HG03571 (cell line): Measurements from ENCODE around the gene FLNC.

Experiments
- ATAC-seq: cut with Tn5 transposase; IDR thresholded peaks from one replicate; pipeline ENCODE4 v1.9.1; 2021; ENCODE audit not compliant: unreplicated experiment

Gene FLNC

DNA sequence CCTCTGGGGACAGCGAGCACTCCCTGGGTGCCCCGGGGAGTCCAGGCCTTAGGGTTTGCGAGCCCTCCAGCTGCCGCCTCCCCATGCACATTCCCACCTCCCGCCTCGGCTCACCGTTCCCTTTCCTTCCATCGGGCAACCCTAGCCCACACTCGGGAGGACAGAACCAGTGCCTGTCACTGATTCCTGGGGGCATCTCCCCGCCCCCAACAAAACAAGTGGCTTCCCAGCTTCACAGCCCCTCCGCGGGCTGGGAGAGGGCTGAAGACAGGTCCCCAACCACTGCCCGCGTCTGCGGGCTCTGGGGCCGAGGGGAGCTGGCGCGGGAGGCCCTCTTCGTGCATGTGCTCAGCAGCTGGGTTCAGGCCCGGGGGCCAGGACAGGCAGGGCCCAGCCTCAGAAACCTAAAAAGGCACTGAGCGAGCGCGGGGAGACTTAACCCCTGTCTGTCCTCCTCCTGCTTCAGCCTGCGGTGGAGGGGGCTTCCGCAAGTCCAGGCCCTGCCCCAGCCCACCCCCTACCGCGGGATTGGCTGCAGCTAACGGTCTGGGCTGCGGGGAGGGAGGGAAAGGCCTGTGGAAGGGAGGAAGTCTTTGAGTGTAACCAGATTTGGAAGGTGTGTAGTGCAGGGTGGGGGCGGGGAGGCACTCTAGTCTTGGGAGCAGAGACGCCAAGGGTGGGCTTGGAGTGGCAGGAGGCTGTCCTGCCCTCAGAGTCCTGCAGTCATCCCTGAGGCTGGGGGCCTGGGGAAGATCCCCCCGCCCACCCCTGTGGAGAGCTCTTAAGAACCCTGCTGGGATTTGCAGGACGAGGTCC, 1.2 kb downstream of the FLNC start:
- no peak for ATAC-seq

- no peak for ATAC-seq
Measured at GRCh38 chr7:128831994-128832879, 2.0 kb downstream of the FLNC start.

GRCh38 chr7:128832880-128833147, 2.6 kb downstream of the FLNC start:
- ATAC-seq: no peak

- ATAC-seq: no peak
Measured at GRCh38 chr7:128833148-128833945, 3.1 kb downstream of the FLNC start.

DNA sequence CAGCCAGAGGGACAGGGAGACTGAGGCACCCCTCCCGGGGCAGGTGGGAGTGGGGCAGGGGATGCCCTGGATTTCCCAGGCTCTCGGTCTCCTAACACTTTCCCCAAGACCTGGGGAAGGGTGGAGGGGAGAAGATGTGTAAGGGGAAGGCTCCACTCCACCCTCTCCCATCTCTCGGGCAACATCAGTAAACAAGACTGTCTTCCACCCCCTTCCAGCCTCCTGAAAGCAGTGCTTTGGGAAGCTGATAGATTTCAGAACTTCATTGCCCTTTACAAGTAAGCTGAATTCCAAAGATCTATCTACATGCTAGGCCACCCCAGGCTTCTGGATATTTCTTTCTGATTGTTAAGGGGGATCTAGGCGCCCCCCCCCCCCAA, 3.7 kb downstream of the FLNC start:
- ATAC-seq: no peak

DNA sequence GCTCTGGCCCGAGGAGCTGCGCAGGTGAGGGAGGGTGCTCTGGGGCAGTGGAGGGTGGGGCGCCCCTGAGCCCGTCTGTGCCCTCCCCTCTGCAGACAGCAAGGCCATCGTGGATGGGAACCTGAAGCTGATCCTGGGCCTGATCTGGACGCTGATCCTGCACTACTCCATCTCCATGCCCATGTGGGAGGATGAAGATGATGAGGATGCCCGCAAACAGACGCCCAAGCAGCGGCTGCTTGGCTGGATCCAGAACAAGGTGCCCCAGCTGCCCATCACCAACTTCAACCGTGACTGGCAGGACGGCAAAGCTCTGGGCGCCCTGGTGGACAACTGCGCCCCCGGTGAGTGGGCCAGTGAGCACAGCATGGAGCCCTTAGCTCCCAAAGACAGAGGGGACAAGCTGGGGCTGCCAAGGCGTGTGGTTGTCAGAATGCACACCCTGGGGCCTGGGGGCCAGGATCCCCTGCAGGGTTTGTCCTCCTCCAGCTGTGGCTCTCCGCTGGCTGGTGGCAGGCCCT, 5.1 kb downstream of the FLNC start:
- ATAC-seq: no peak

- ATAC-seq: no peak
Measured at GRCh38 chr7:128835790-128836641, 5.8 kb downstream of the FLNC start.

GRCh38 chr7:128836729-128837348, 6.6 kb downstream of the FLNC start:
- no peak for ATAC-seq

DNA sequence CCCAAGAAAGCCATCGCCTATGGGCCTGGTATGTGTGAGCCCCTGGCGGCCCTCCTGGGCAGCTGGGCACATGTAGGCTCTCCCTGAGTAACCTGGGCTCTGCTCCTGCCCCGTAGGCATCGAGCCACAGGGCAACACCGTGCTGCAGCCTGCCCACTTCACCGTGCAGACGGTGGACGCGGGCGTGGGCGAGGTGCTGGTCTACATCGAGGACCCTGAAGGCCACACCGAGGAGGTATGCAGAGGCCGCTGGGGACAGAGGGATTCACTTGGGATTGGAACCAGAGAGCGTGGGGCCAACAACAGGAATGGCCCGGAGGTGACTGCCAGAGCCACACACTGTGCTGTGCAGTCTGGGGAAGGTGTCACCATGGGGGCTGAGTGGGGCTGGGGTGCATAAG, 7.3 kb downstream of the FLNC start:
- no peak for ATAC-seq

- no peak for ATAC-seq
Measured at GRCh38 chr7:128838109-128838779, 8.0 kb downstream of the FLNC start.

DNA sequence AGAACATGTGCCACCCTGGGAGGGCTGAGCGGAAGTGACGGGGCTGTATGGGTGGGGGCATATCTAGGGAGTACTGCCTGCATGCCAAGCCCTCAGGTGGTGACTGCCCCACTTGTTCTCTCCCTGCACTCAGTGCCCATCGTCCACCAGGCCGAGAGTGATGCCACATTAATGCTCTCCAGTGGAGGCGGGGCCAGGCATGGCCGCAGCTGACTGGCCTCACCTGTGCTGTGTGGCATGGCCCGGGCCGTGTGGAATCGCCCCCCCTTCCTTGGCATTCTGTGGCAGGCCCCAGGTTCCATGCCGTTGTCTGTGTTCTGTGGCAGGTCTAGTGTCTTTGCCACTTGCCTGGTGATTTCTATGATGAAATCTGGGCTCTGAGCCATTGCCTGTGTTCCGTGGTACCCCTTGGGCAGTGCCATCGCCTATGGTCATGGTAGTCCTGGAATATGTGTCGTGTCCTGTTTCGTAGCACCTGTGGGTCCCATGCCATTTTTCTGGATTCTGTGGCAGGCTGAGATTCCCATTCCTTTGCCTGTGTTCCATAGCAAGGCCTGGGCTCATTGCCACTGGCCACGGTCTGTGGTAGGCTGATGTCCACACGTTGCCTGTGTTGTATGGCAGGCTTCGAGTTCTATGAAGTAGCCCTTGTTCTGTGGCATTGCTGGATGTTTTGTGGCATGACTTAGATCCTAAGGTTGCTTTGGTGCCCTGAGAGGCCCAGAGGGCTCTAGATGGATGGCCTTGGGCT, 8.9 kb downstream of the FLNC start:
- ATAC-seq: no peak

DNA sequence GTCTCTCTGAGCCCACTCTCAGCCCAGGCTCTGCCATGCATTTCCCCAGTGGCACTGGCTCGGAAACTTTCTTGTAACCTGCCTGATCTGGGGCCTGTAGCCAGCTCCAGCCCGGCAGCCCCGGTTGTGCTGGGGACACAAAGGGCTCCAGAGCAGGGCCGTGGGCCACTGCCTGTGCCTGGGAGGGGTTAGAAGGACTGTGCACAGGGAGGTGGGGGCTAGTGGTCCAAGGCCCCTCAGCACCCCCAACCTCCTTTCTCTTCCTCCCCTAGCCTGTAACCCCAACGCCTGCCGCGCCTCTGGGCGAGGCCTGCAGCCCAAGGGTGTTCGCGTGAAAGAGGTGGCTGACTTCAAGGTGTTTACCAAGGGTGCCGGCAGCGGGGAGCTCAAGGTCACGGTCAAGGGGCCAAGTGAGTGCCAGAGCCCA, 9.6 kb downstream of the FLNC start:
- no peak for ATAC-seq

- ATAC-seq: no peak
Measured at GRCh38 chr7:128840326-128841170, 10.3 kb downstream of the FLNC start.

GRCh38 chr7:128841171-128841690, 11.0 kb downstream of the FLNC start:
- no peak for ATAC-seq

- ATAC-seq: no peak
Measured at GRCh38 chr7:128841921-128842673, 11.9 kb downstream of the FLNC start.

- ATAC-seq: no peak
Measured at GRCh38 chr7:128842674-128843641, 12.8 kb downstream of the FLNC start.
